CMK (cell line): Measurements from ENCODE around the gene KRTAP10-3.

Source experiments
- DNase-seq: peaks from one replicate; pipeline ENCODE4 v3.0.0-alpha.2; 2010; ENCODE audit warnings: low read depth

Gene KRTAP10-3

GRCh38 chr21:44527983-44528633 is 30.5 kb downstream of the KRTAP10-3 start:
- DNase-seq = no peak

GRCh38 chr21:44527156-44527982 is 31.2 kb downstream of the KRTAP10-3 start:
- DNase-seq = no peak

GRCh38 chr21:44526096-44526997 is 32.2 kb downstream of the KRTAP10-3 start:
- DNase-seq = no peak

- DNase-seq = no peak
These were observed 33.1 kb downstream of the KRTAP10-3 start for GRCh38 chr21:44525391-44526095.

- no peak for DNase-seq
These were observed 33.9 kb downstream of the KRTAP10-3 start for GRCh38 chr21:44524414-44525371.

GRCh38 chr21:44523567-44524413 is 34.8 kb downstream of the KRTAP10-3 start:
- DNase-seq = no peak

- DNase-seq = no peak
These were observed 35.8 kb downstream of the KRTAP10-3 start for GRCh38 chr21:44522753-44523204.

GRCh38 chr21:44521928-44522752 is 36.5 kb downstream of the KRTAP10-3 start:
- DNase-seq = no peak

- DNase-seq = no peak
These were observed 37.2 kb downstream of the KRTAP10-3 start for GRCh38 chr21:44521301-44521927.

- no peak for DNase-seq
These were observed 38.0 kb downstream of the KRTAP10-3 start for GRCh38 chr21:44520326-44521300.

- no peak for DNase-seq
These were observed 39.0 kb downstream of the KRTAP10-3 start for GRCh38 chr21:44519346-44520325.

GRCh38 chr21:44518686-44519085 is 39.9 kb downstream of the KRTAP10-3 start:
- DNase-seq = no peak

- peak; percentile 91 for DNase-seq
These were observed 41.3 kb downstream of the KRTAP10-3 start for GRCh38 chr21:44517175-44517899.

- DNase-seq = no peak
These were observed 41.8 kb downstream of the KRTAP10-3 start for GRCh38 chr21:44516828-44517174.

- no peak for DNase-seq
These were observed 42.3 kb downstream of the KRTAP10-3 start for GRCh38 chr21:44516342-44516741.
